A549 (cell line): ENCODE measurements around the gene GRIK4. TPM values are rescaled to one million over a fixed set of nuclear protein-coding genes. Genes with fewer than 3 reads are reported as not detected.

ENCODE experiments used
- ATAC-seq, 2 experiments: fragments of 200-7000 bp in 1 of 2; fragments of >200 bp in 1 of 2; cut with Nextera tagmentation in 1 of 2; cut with Tn5 transposase in 1 of 2; 3 replicates each; pipeline versions ENCODE4 v1.8.0 to v1.9.1; 2018 to 2020; ENCODE audit warnings: mild to moderate bottlenecking in 1 of 2, moderate library complexity in 1 of 2
- CTCF ChIA-PET: fragments of 300-600 bp; sonication (Branson Sonifier 250); formaldehyde crosslinking; extraction: SDS; loops from one replicate; lab custom pipeline; 2021; ENCODE audit warnings: antibody characterized with exemption, inconsistent platforms; lab: Yijun Ruan, JAX
- POLR2A ChIA-PET: fragments of 350-600 bp; formaldehyde crosslinking; extraction: SDS; loops from one replicate; lab custom pipeline; 2021; ENCODE audit warnings: antibody characterized with exemption, inconsistent platforms; lab: Yijun Ruan, JAX
- DNase-seq, 2 experiments: peaks; one replicate each; pipeline versions ENCODE4 v3.0.0 to v3.0.0-alpha.2; 2011 to 2016; ENCODE audit warnings: low read depth in 1 of 2, low spot score in 1 of 2
- FAIRE-seq: peaks from 2 replicates; lab custom pipeline; 2011; peaks lifted over from hg19 to GRCh38; lab: Jason Lieb, UNC
- H3K27ac ChIP-seq, 2 experiments: fragments of >200 bp; sonication (Bioruptor Twin); formaldehyde crosslinking; 3 replicates each; pipeline ENCODE4 v1.5.1; 2016 to 2017
- H3K4me1 ChIP-seq: fragments of >200 bp; sonication (Bioruptor Twin); formaldehyde crosslinking; 3 replicates; pipeline ENCODE4 v1.6.1; 2016
- H3K4me2 ChIP-seq: fragments of >200 bp; sonication (Bioruptor Twin); formaldehyde crosslinking; 3 replicates; pipeline ENCODE4 v1.6.1; 2016
- H3K4me3 ChIP-seq: fragments of >200 bp; sonication (Bioruptor Twin); formaldehyde crosslinking; 3 replicates; pipeline ENCODE4 v1.5.1; 2016
- H3K9me3 ChIP-seq: fragments of >200 bp; sonication (Bioruptor Twin); formaldehyde crosslinking; 3 replicates; pipeline ENCODE4 v1.6.1; 2016
- BHLHE40 ChIP-seq: IDR thresholded peaks from 2 replicates; pipeline ENCODE4 v1.6.1; 2012; ENCODE audit warnings: low read depth, low read length, inconsistent platforms
- EHMT2 ChIP-seq: fragments of 200-600 bp; sonication (generic); IDR thresholded peaks from 2 replicates; pipeline ENCODE4 v1.6.1; 2016; ENCODE audit warnings: antibody characterized with exemption, low read depth, mild to moderate bottlenecking, moderate library complexity
- ELK1 ChIP-seq: fragments of 150-350 bp; IDR thresholded peaks from 2 replicates; pipeline ENCODE4 v1.6.1; 2014; ENCODE audit warnings: low read depth, mild to moderate bottlenecking, low read length
- EP300 ChIP-seq, 2 experiments: fragments of >200 bp; sonication (Bioruptor Twin); formaldehyde crosslinking; IDR thresholded peaks; 2 replicates in 1 of 2; 3 replicates in 1 of 2; pipeline ENCODE4 v1.6.1; 2016 to 2017
- FOSB ChIP-seq: fragments of 250-450 bp; sonication (Bioruptor Pico); IDR thresholded peaks from 2 replicates; pipeline ENCODE4 v1.5.0; 2020; ENCODE audit warnings: mild to moderate bottlenecking, moderate library complexity
- FOSL2 ChIP-seq, 2 experiments: fragments of 450-650 bp in 1 of 2; fragments of >200 bp in 1 of 2; sonication (Bioruptor Twin) in 1 of 2; formaldehyde crosslinking; IDR thresholded peaks; 2 replicates each; pipeline versions ENCODE4 v1.5.0 to v1.6.1; 2016 to 2020; ENCODE audit warnings: mild to moderate bottlenecking in 1 of 2, moderate library complexity in 1 of 2
- HDAC2 ChIP-seq: fragments of 200-600 bp; sonication (generic); IDR thresholded peaks from 2 replicates; pipeline ENCODE4 v1.6.1; 2016
- HES2 ChIP-seq: fragments of >200 bp; sonication (Bioruptor Twin); formaldehyde crosslinking; IDR thresholded peaks from 2 replicates; pipeline ENCODE4 v1.6.1; 2016
- HMGXB4 ChIP-seq: fragments of 250-450 bp; sonication (Bioruptor Pico); IDR thresholded peaks from 2 replicates; pipeline ENCODE4 v1.5.0; 2021; ENCODE audit warnings: mild to moderate bottlenecking, moderate library complexity, borderline replicate concordance
- JUN ChIP-seq, 2 experiments: fragments of >200 bp; sonication (Bioruptor Twin); formaldehyde crosslinking; IDR thresholded peaks; 2 replicates in 1 of 2; 3 replicates in 1 of 2; pipeline ENCODE4 v1.6.1; 2016 to 2017
- KDM5A ChIP-seq: fragments of 200-600 bp; sonication (generic); IDR thresholded peaks from 2 replicates; pipeline ENCODE4 v1.6.1; 2016; ENCODE audit warnings: antibody characterized with exemption, mild to moderate bottlenecking
- MAX ChIP-seq: IDR thresholded peaks from 2 replicates; pipeline ENCODE4 v1.6.1; 2012
- NPAS2 ChIP-seq: fragments of 250-450 bp; sonication (Bioruptor Pico); IDR thresholded peaks from 2 replicates; pipeline ENCODE4 v1.8.0; 2022; ENCODE audit warnings: mild to moderate bottlenecking, moderate library complexity, borderline replicate concordance
- PHF8 ChIP-seq: fragments of 200-600 bp; sonication (generic); IDR thresholded peaks from 2 replicates; pipeline ENCODE4 v1.6.1; 2016; ENCODE audit warnings: low read depth, mild to moderate bottlenecking, antibody characterized with exemption, moderate library complexity, borderline replicate concordance
- RCOR1 ChIP-seq: fragments of 150-350 bp; IDR thresholded peaks from 2 replicates; pipeline ENCODE4 v1.6.1; 2014; ENCODE audit warnings: antibody characterized with exemption, low read length, low read depth
- RFX5 ChIP-seq: fragments of 450-650 bp; IDR thresholded peaks from 2 replicates; pipeline ENCODE4 v1.7.1; 2014; ENCODE audit warnings: antibody characterized with exemption, mild to moderate bottlenecking, moderate library complexity
- ZSCAN20 ChIP-seq: fragments of 250-450 bp; sonication (Bioruptor Pico); IDR thresholded peaks from 2 replicates; pipeline ENCODE4 v1.8.0; 2022; ENCODE audit warnings: mild to moderate bottlenecking, moderate library complexity
- WGBS: methylation state at CpG from one replicate; pipeline ENCODE4 v1.1.6; 2017; ENCODE audit errors: missing lambda C conversion rate; 5-methylcytosine and 5-hydroxymethylcytosine counted together
- polyA plus RNA-seq, 4 experiments: library from polyadenylated mRNA; depleted of rRNA in 3 of 4; stranded (reverse); fragments of >200 nt; fragmentation: RNase III in 1 of 4; extraction: RNeasy Plus Mini Kit Qiagen cat#74134 plus additional on column Dnase treatment in 1 of 4; gene quantifications; 2 replicates in 3 of 4; 3 replicates in 1 of 4; pipeline ENCODE4 v1.2.3, GENCODE V29; 2011 to 2017

GRIK4 gene
- polyA plus RNA-seq, 2 of the 4 experiments (the other 2 are of a cell fraction) = 0.01 TPM; not detected in 1

- ChIA-PET POLR2A (no interaction called here), CTCF (interaction anchor here (1.2 to 1.5 kb wide), 2 partner anchors 12 to 29 kb away, joined by 3 read pairs; no protein-coding TSS in a partner anchor)
- WGBS = 69% methylated on average over 7 of the region's 9 CpGs
- Histone ChIP-seq H3K4me3 (no peak overlapping the region), H3K9me3 (no peaks in the 10 kb centered on the region), H3K27ac (no peak overlapping the region), H3K4me2 (no peak overlapping the region), H3K4me1 (no peaks in the 10 kb centered on the region)
- DNase-seq (no peak), ATAC-seq (no peak), FAIRE-seq (no peak)
- no peak for TF ChIP-seq BHLHE40
- TF ChIP-seq KDM5A = no peak
- no peak for TF ChIP-seq NPAS2 (CRISPR knock-in tag)
- TF ChIP-seq FOSL2 (IDR thresholded peaks at IDR 0.05) = no peak
- TF ChIP-seq FOSL2 (CRISPR knock-in tag; IDR thresholded peaks at IDR 0.05) = no peak
- TF ChIP-seq RFX5 = no peak
- TF ChIP-seq RCOR1 = no peak
- no peak for TF ChIP-seq MAX
These were observed 412.4 kb downstream of the GRIK4 start for GRCh38 chr11:120923866-120924508.

GRCh38 chr11:120925944-120926343 lies 414.4 kb downstream of the GRIK4 start:
- ChIA-PET POLR2A (no interaction called here), CTCF (interaction anchor here (0.7 to 1.2 kb wide), 2 partner anchors 12 to 593 kb away, joined by 3 read pairs; no protein-coding TSS in a partner anchor)
- 60% methylated on average over 2 of the region's 2 CpGs for WGBS
- TF ChIP-seq HES2 (no peak), EP300 (IDR thresholded peaks at IDR 0.05) (no peak), HMGXB4 (CRISPR knock-in tag) (no peak), HDAC2 (no peak)
- DNase-seq (no peak), FAIRE-seq (no peak), ATAC-seq (no peak)
- H3K4me3 ChIP-seq = no peak overlapping the region
- H3K4me1 ChIP-seq = no peaks in the 10 kb centered on the region
- no peak overlapping the region for H3K4me2 ChIP-seq
- no peaks in the 10 kb centered on the region for H3K9me3 ChIP-seq
- H3K27ac ChIP-seq = no peak overlapping the region

- DNase-seq (no peak), FAIRE-seq (no peak), ATAC-seq (no peak)
- Histone ChIP-seq H3K4me3 (no peak overlapping the region), H3K9me3 (no peaks in the 10 kb centered on the region), H3K4me2 (no peak overlapping the region), H3K4me1 (no peaks in the 10 kb centered on the region), H3K27ac (no peak overlapping the region)
- ChIA-PET CTCF (interaction anchor here (2.1 to 2.3 kb wide), 2 partner anchors 16 to 266 kb away, joined by 6 read pairs; no protein-coding TSS in a partner anchor), POLR2A (no interaction called here)
- TF ChIP-seq HMGXB4 (CRISPR knock-in tag) = no peak
- TF ChIP-seq EHMT2 = no peak
- no peak for TF ChIP-seq JUN (IDR thresholded peaks at IDR 0.05)
- WGBS = 67% methylated on average over 14 of the region's 14 CpGs
These were observed 417.1 kb downstream of the GRIK4 start for GRCh38 chr11:120928627-120929026.

- ChIA-PET CTCF (interaction anchor here (1.3 to 2.3 kb wide), 3 partner anchors 17 to 418 kb away, joined by 3 to 6 read pairs (median 3); no protein-coding TSS in a partner anchor), POLR2A (no interaction called here)
- WGBS = 87% methylated on average over 6 of the region's 11 CpGs
- no peak overlapping the region for H3K4me2 ChIP-seq
- FAIRE-seq (no peak), ATAC-seq (no peak), DNase-seq (no peak)
- H3K27ac ChIP-seq = no peak overlapping the region
- H3K4me3 ChIP-seq = no peak overlapping the region
- H3K9me3 ChIP-seq = no peaks in the 10 kb centered on the region
- no peak for TF ChIP-seq FOSB
- TF ChIP-seq ELK1 = no peak
- TF ChIP-seq ZSCAN20 (CRISPR knock-in tag) = no peak
- TF ChIP-seq PHF8 = no peak
- TF ChIP-seq MAX = no peak
- no peaks in the 10 kb centered on the region for H3K4me1 ChIP-seq
These were observed 417.5 kb downstream of the GRIK4 start for GRCh38 chr11:120929090-120929489.
